HG03097 (cell line): ENCODE measurements around the gene C2CD2L.
A peak's percentile ranks its signal among the peaks of the same experiment; 100 is the strongest.
"Not testable (repeated sequence)": the region's sequence is repeated elsewhere in the genome, so short reads cannot be mapped to it uniquely, and the experiment has no call there.

Experiments
- ATAC-seq: cut with Tn5 transposase; IDR thresholded peaks from one replicate; pipeline ENCODE4 v1.9.1; 2021; ENCODE audit not compliant: unreplicated experiment, low FRiP score

C2CD2L gene

GRCh38 chr11:119106564-119107537 is at the start of gene C2CD2L:
Gene C2CD2L (plus strand): TSS chr11:119107344. CDS start chr11:119107742, 398 bp downstream.
- peak; percentile 50 for ATAC-seq

GRCh38 chr11:119059128-119059527 is 48.0 kb upstream of the C2CD2L start:
- ATAC-seq, result not testable (repeated sequence)

- ATAC-seq, result no peak
These were observed 45.9 kb upstream of the C2CD2L start for GRCh38 chr11:119061256-119061655.

- ATAC-seq, result no peak
These were observed 44.4 kb upstream of the C2CD2L start for GRCh38 chr11:119062779-119063178.

- no peak for ATAC-seq
These were observed 41.8 kb upstream of the C2CD2L start for GRCh38 chr11:119065369-119065768.

- peak; percentile 84 for ATAC-seq
These were observed 39.5 kb upstream of the C2CD2L start, which contains the start of gene VPS11 for GRCh38 chr11:119067371-119068222. Gene VPS11 (plus strand): TSS chr11:119067818. CDS start chr11:119067824, 6 bp downstream.

- no peak for ATAC-seq
These were observed 29.3 kb upstream of the C2CD2L start for GRCh38 chr11:119077839-119078238.

- ATAC-seq, result no peak
These were observed 28.3 kb upstream of the C2CD2L start for GRCh38 chr11:119078675-119079420.

GRCh38 chr11:119081682-119082260 is 25.4 kb upstream of the C2CD2L start:
- no peak for ATAC-seq

GRCh38 chr11:119084663-119085436 is 22.3 kb upstream of the C2CD2L start, which contains the start of gene HMBS:
Gene HMBS (plus strand): TSS chr11:119084881. CDS start chr11:119085034, 153 bp downstream.
- ATAC-seq, result peak; percentile 63

GRCh38 chr11:119085437-119085847 is 21.7 kb upstream of the C2CD2L start:
- ATAC-seq, result no peak

GRCh38 chr11:119087123-119087522 is 20.0 kb upstream of the C2CD2L start:
- ATAC-seq, result no peak

- no peak for ATAC-seq
These were observed 19.4 kb upstream of the C2CD2L start for GRCh38 chr11:119087747-119088241.

- ATAC-seq, result no peak
These were observed 18.7 kb upstream of the C2CD2L start for GRCh38 chr11:119088406-119088805.

- no peak for ATAC-seq
These were observed 17.8 kb upstream of the C2CD2L start for GRCh38 chr11:119089319-119089718.

- no peak for ATAC-seq
These were observed 16.0 kb upstream of the C2CD2L start for GRCh38 chr11:119091178-119091577.

- no peak for ATAC-seq
These were observed 14.9 kb upstream of the C2CD2L start for GRCh38 chr11:119091966-119092879.
